Fibroblast of skin of left biceps (primary cell): ENCODE results near the gene ARL17A.
"Not testable (repeated sequence)": the region's sequence is repeated elsewhere in the genome, so short reads cannot be mapped to it uniquely, and the experiment has no call there.

Experiments
- DNase-seq, 2 experiments: peaks; one replicate each; pipeline ENCODE4 v3.0.0-alpha.2; 2013; ENCODE audit warnings: low read depth in 2 of 2

Gene ARL17A

DNA sequence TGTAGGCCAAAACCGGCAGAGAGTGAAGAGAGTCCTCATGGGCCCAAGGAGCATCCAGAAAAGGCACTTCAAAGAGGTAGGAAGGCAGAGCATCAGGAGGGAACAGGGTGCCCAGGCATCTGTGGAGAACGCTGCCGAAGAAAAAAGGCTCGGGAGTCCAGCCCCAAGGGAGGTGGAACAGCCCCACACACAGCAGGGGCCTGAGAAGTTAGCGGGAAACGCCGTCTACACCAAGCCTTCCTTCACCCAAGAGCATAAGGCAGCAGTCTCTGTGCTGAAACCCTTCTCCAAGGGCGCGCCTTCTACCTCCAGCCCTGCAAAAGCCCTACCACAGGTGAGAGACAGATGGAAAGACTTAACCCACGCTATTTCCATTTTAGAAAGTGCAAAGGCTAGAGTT is 30.9 kb downstream of the ARL17A start:
- DNase-seq = not testable (repeated sequence)

DNA sequence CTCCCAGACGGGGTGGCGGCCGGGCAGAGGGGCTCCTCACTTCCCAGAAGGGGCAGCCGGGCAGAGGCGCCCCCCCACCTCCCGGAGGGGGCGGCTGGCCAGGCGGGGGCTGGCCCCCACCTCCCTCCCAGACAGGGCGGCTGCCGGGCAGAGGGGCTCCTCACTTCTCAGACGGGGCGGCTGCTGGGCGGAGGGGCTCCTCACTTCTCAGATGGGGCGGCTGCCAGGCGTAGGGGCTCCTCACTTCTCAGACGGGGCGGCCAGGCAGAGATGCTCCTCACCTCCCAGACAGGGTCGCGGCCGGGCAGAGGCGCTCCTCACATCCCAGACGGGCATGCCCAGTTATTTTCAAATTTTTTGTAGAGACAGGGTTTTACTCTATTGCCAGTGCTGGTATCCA is 44.8 kb downstream of the ARL17A start:
- not testable (repeated sequence) for DNase-seq

DNA sequence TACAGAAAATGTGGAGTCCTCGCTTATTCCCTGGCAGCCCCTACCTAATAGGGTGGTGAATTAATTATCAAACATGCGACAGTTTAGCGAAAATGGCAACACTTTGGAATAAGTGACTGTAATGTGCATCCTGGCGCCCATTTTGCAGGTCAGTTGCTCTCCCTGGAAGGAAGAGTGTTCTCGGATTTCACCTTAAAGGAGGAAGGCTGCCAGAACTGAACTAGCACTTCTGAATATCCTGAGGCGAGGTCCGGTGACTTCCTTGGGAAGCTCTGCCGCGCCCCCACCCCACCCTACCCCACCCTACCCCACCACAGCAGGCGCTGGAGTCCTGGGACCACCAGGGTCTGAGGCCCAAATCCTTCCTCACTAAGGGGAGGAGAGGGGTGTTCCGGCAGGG is 67.3 kb downstream of the ARL17A start, which contains the start of gene LRRC37A2:
TSS of gene LRRC37A2 (plus strand) at position 301 of the 400 bp plus-strand sequence. CDS start 245 bp downstream, outside the sequence.
- not testable (repeated sequence) for DNase-seq

DNA sequence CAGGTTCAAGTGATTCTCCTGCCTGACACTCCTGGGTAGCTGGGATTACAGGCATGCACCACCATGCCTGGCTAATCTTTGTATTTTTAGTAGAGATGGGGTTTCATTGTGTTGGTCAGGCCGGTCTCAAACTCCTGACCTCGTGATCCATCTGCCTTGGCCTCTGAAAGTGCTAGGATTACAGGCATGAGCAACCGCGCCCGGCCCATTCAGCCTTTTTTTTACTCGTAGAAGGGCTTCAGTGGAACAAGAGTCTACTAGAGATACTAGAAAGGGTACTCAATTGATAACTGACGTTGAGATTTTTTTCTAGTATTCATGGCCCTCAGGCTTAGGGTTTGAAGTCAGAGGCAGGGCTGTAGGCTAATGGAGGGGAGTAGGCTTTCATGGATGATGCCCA is 73.6 kb downstream of the ARL17A start:
- not testable (repeated sequence) for DNase-seq

DNA sequence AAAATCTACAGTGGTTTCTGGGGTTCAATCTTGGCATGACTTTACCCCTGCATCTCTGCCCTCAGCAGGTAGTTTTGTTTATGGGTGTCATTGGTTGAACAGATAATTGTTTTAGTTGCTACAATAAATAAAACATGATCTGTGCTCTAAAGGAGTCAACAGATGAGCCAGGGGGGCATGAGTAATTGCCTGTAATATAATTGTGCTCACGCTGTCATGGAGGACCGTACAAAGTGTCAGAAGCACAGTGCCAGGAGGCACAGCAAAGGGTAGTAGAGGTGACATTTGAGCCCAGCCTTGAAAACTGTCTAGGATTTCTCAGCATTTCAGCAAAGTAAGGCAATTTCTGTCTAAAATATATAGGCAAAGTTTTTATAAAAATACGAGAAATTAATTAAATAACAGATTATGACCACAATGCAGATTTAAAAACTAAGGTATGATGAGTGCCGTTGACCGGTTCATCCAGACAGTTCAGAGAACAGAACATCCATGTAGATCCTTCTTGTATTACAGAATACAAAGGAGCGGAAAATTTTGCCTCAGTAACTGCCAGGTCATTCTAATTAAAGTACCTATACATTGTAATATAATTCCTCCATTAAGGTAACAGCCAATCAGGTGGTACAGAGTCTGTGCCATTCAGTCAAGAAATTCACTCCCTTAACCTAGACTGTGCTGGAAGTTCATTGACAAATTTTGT is 79.9 kb downstream of the ARL17A start:
- not testable (repeated sequence) for DNase-seq

DNA sequence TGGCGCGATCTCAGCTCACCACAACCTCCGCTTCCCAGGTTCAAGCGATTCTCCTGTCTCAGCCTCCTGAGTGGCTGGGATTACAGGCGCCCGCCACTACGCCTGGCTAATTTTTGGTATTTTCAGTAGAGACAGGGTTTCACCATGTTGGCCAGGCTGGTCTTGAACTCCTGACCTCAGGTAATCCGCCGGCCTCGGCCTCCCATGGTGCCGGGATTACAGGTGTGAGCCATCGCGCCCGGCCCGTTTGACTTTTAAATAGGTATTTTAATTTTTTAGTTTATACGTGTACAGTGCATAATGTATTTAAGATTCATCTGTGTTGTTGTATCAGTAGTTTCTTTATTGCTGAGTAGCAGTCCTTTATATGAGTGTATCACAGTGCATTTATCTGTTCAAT is 87.5 kb downstream of the ARL17A start:
- DNase-seq = not testable (repeated sequence)

DNA sequence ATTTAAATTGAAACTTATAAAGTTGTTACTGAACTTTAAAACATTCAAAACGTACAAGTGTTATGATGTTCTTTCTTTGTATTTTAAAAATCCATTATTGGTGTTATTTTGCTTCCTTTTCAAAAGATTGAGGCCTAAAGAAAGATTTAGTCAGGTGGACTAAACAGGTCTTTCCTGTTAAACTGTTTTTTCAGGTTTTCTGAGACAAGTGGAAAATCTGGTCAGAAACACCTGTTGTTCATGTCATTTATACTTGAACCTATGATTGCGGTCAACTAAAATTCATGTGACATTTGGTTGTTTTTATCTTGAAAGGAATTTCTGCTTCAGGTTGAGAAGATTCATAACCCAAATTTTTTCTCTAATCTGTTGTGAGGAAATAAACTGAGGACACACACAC is 98.2 kb downstream of the ARL17A start:
- DNase-seq = not testable (repeated sequence)

DNA sequence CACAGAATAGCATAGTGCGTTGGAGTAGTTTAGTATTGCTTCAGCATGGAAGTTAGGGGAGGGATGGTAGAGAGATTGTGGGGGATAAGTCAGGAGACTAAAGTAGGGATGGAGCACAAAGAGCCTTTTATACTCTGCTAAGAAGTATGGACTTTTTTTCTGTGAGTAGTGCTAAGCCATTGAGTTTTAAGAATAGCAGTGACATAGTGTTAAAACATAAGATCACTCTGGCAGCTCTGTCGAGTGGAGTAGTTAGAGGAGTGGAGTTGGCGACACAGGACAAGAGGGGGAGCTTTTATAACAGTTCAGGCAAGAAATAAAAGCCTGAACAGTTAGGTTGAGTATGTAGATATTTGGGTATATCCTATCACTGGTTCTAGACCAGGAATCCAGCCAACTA is 100.7 kb downstream of the ARL17A start:
- not testable (repeated sequence) for DNase-seq

DNA sequence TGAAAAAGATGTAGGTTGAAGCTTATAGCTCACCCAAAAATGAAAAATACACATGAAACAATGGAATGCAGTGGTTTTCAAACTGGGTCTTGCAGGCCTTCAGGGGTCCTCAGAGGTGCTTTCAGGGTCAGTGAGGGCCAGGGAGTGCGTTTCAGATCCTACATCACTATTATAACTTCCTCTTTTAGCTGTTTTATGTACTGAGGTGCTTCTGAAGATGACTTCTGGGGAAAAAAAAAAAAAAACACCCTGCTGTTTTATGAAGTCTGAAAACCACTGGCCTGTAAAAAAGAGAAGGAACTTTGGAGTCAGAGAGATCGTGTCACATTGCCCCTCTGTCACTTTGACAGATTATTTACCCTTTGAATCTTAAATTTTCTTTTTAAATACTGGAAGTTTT is 103.9 kb downstream of the ARL17A start:
- not testable (repeated sequence) for DNase-seq

DNA sequence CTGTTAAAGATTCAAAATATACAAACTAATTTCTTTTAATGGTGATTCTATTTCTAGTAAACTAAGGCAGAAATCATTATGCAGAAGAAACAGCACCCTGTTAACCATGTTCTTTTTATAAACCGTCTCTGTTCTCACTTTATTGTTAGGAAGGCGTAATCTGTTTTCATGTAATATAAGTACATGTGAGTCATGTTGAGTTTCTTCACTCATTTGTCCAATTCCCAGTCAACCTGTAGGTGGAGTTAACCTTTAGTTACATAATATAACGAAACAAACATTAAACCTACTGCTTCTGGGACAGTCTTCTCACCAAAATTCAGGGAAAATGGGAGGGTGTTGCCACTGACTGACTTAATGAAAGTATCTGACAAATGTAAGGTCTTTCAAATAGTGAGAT is 105.0 kb downstream of the ARL17A start:
- DNase-seq = not testable (repeated sequence)

DNA sequence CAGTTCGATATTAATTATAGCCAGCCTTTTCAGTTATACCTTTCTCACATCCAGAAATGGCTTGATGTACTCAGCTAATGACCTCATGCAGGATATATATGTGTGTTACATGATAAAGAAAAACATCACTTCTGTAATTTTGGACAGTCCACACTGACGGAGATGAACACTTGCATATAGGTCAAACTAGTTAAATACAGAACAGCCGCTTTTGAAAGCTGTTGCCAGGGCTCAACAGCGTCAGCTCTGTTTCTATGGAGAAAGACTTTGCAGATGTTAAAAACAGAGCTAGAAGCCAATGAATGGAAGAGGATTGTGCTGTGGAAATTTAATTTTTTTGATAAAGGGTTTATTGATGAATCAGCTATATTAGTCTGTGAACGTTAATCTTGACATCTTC is 111.9 kb downstream of the ARL17A start:
- DNase-seq = not testable (repeated sequence)
